GM23338 (cell line): Measurements from ENCODE around the gene ZNF511. TPM values are rescaled to one million over a fixed set of nuclear protein-coding genes. Genes with fewer than 3 reads are reported as not detected.
A peak's percentile ranks its signal among the peaks of the same experiment; 100 is the strongest.

Experiments used
- CREB1 ChIP-seq: fragments of 250-450 bp; sonication (Bioruptor Pico); IDR thresholded peaks from 2 replicates; pipeline ENCODE4 v1.5.0; 2020; ENCODE audit warnings: low read depth, mild to moderate bottlenecking, moderate library complexity
- CTCF ChIP-seq, 2 experiments: fragments of 200-600 bp in 1 of 2; sonication (generic) in 1 of 2; conservative IDR thresholded peaks; 2 replicates each; pipeline versions ENCODE4 v1.5.1 to v1.6.1; 2016 to 2017; ENCODE audit warnings: antibody characterized with exemption in 2 of 2, low read depth in 2 of 2, mild to moderate bottlenecking in 2 of 2, moderate library complexity in 1 of 2
- EZH2 ChIP-seq: fragments of 200-600 bp; sonication (generic); IDR thresholded peaks from one replicate; pipeline ENCODE4 v1.8.0; 2017; ENCODE audit warnings: antibody characterized with exemption, mild to moderate bottlenecking, low read depth; ENCODE audit not compliant: unreplicated experiment
- JUNB ChIP-seq: IDR thresholded peaks from one replicate; pipeline ENCODE4 v1.6.1; 2016; ENCODE audit warnings: antibody characterized with exemption; ENCODE audit not compliant: unreplicated experiment
- POLR2AphosphoS5 ChIP-seq: IDR thresholded peaks from 2 replicates; pipeline ENCODE4 v1.6.1; 2016; ENCODE audit warnings: antibody characterized with exemption, low read depth
- REST ChIP-seq: IDR thresholded peaks from one replicate; pipeline ENCODE4 v1.6.1; 2018; ENCODE audit warnings: antibody characterized with exemption; ENCODE audit not compliant: unreplicated experiment
- STAT1 ChIP-seq: IDR thresholded peaks from one replicate; pipeline ENCODE4 v1.6.1; 2016; ENCODE audit warnings: antibody characterized with exemption; ENCODE audit not compliant: unreplicated experiment
- ZNF331 ChIP-seq: fragments of 250-450 bp; sonication (Bioruptor Pico); IDR thresholded peaks from 2 replicates; pipeline ENCODE4 v1.5.0; 2020; ENCODE audit warnings: low read depth, mild to moderate bottlenecking, moderate library complexity
- ZNF462 ChIP-seq: fragments of 250-450 bp; sonication (Bioruptor Pico); IDR thresholded peaks from 2 replicates; pipeline ENCODE4 v1.5.0; 2020; ENCODE audit warnings: mild to moderate bottlenecking, moderate library complexity
- polyA plus RNA-seq: library from polyadenylated mRNA; unstranded; fragments of >200 nt; fragmentation: Nextera tagmentation; extraction: Ambion mirVana; gene quantifications from 2 replicates; pipeline ENCODE4 v1.2.1, GENCODE V29; 2016
- total RNA-seq: library from RNA; depleted of rRNA; stranded (reverse); fragments of >200 nt; shearing (Covaris generic); gene quantifications from 2 replicates; pipeline ENCODE4 v1.2.3, GENCODE V29; 2014

ZNF511 gene
- total and polyA plus RNA-seq, 2 experiments from 2014 or later: 41.3 to 104 TPM

GRCh38 chr10:133329491-133330202, 20.9 kb downstream of the ZNF511 start (continued):
- TF ChIP-seq ZNF462 (CRISPR knock-in tag): no peak
- TF ChIP-seq STAT1: no peak
- TF ChIP-seq ZNF331 (CRISPR knock-in tag): no peak
- TF ChIP-seq REST: no peak
- TF ChIP-seq EZH2: peak; percentile 6
- no peak for TF ChIP-seq POLR2AphosphoS5
- peak; percentile 90 to 95 for TF ChIP-seq CTCF (conservative IDR thresholded peaks at IDR 0.05; ENCODE audit: low read depth in 2 of 2)
- TF ChIP-seq CREB1 (CRISPR knock-in tag): no peak
- no peak for TF ChIP-seq JUNB
